Stimulated activated CD8-positive, alpha-beta memory T cell treated with anti-CD3 and anti-CD28 coated beads, Interleukin-15, amount 100 ng/mL, for 48 hours (primary cell): ENCODE results near the gene ZSCAN4.

Source experiments
- DNase-seq, 2 donors: peaks; one replicate each; pipeline ENCODE4 v3.0.0-alpha.2; 2020; ENCODE audit warnings: low read depth in 2 of 2

The ZSCAN4 gene, protein sequence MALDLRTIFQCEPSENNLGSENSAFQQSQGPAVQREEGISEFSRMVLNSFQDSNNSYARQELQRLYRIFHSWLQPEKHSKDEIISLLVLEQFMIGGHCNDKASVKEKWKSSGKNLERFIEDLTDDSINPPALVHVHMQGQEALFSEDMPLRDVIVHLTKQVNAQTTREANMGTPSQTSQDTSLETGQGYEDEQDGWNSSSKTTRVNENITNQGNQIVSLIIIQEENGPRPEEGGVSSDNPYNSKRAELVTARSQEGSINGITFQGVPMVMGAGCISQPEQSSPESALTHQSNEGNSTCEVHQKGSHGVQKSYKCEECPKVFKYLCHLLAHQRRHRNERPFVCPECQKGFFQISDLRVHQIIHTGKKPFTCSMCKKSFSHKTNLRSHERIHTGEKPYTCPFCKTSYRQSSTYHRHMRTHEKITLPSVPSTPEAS

DNA sequence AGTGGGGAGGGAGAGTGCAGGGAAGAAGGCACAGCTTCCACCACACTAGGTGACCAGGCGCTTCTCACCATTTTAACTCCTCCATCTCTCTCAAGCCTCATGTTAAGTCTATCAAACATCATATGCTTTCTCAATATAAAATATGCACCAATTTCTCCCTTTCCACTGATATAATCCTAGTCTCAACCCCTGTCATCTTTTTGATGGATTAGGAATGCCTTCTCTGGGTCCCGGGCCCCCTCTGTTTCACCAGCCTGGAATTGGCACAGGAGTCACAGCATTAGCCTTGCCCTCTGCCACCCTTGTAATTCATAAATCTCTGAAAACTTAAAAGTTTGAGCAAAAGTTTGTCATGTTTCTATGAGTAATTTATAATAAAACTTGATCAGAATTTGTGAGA is at the start of gene ZSCAN4:
ZSCAN4 (plus strand) TSS at position 301 of the 400 bp plus-strand sequence. CDS start 7,211 bp downstream, outside the sequence.
- DNase-seq, result no peak

DNA sequence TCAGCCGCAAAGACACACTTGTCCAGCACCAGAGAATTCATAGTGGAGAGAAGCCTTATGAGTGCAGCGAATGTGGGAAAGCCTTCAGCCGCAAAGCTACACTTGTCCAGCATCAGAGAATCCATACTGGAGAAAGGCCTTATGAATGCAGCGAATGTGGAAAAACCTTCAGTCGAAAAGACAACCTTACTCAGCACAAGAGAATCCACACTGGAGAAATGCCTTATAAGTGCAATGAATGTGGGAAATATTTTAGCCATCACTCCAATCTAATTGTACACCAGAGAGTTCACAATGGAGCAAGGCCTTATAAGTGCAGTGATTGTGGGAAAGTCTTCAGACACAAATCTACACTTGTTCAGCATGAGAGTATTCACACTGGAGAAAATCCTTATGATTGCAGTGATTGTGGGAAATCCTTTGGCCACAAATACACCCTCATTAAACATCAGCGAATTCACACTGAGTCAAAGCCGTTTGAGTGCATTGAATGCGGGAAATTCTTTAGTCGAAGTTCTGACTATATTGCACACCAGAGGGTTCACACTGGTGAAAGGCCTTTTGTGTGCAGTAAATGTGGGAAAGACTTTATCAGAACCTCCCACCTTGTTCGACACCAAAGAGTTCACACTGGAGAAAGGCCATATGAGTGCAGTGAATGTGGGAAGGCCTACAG is 47.9 kb upstream of the ZSCAN4 start:
- no peak for DNase-seq

DNA sequence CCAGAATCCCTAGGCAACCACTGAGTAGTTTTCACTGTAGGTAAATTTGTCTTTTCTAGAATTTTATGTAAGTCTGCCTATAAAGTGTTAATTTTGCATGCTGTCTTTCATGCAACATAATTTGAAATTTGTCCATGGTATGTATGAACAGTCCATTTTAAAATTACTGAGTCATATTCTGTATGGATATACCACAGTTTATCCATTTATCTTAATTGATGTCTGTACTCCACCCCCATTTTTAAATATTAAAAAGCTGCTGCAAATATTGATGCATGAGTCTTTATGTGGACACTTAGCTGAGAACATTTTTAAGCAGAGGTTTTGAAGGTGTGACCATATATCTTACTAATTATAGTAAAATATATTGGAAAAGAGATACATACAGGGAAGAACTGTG is 45.6 kb upstream of the ZSCAN4 start:
- no peak for DNase-seq

DNA sequence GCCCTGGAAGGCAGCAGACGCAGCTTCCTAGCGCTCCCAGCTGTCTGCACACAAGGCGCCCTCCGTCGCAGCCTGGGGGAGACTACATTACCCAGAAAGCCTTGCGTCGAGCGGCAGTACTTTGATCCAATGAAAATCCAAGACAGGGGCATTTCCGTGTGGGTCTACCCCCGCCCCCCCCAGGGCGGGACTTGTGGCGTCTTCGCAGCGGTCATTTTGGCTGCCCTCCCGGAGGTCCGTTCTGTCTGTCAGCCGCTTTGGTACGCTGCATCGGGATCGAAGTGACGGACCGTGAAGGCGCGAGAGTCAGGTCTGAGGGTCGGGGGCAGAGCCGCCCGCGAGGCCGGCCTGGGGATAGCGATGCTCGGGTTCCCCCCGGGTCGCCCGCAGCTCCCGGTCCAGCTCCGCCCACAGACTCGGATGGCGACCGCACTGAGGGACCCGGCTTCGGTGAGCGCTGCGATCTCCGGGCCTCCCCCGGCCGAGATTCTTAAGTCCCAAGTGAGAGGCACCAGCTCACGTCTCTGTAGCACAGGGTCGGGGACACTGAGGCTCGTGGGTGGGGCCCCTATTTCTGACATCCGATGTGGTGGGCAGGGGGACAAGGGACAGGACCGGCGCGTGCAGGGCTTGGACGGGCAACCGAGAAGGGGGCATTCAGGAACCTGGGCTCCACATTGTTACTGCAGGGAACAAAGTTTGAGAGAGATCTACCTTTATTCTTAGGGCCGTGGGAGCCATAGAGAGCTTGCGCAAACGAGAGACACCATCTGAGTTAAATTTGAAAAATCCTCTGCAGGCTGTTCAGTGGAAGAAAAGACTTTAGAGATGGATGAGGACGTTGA is 35.5 kb upstream of the ZSCAN4 start, which contains the start of gene ZNF211:
ZNF211 (plus strand) TSS at position 182 of the 845 bp plus-strand sequence; CDS start at position 361, 179 bp downstream.
- peak; percentile 78 to 81 for DNase-seq

DNA sequence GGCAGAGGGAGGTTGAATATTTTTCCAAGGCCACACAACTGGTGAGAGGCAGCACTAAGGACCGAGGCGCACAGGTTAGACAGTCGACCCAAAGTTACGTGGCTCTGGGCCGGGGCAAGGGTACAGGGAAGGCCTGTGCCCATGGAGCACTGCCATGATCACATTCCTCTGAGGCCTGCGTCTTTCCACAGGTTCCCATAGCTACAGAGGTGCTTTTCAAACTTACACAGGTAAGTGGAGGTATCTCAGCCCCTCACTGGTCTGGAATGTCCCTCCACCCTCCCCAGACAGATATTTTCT is 35.0 kb upstream of the ZSCAN4 start:
- no peak for DNase-seq

DNA sequence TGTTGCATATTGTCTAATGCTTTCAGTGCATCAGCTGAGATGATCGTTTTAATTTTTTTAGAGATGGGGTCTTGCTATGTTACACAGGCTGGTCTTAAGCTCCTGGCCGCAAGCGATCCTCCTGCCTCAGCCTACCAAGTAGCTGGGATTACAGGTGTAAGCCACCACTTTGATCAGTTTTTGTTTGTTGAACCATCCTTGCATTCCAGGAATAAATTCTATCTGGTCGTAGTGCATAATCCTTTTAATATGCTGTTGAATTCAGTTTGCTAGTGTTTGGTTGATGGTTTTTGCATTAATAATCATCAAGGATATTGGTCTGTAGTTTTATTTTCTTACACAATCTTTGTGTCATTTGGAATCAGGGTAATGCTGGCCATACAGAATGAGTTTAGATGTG is 31.4 kb upstream of the ZSCAN4 start:
- no peak for DNase-seq

DNA sequence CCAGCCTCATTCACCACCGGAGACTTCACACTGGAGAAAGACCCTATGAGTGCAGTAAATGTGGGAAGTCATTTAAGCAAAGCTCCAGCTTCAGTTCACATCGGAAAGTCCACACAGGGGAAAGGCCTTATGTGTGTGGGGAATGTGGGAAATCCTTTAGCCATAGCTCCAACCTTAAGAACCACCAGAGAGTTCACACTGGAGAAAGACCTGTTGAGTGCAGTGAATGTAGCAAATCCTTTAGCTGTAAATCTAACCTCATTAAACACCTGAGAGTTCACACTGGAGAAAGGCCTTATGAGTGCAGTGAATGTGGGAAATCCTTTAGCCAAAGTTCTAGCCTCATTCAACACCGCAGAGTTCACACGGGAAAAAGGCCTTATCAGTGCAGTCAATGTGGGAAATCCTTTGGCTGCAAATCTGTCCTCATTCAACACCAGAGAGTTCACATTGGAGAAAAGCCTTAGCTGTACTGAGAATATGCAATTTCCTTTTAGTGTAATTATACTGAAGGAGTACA is 27.0 kb upstream of the ZSCAN4 start:
- DNase-seq, result no peak

DNA sequence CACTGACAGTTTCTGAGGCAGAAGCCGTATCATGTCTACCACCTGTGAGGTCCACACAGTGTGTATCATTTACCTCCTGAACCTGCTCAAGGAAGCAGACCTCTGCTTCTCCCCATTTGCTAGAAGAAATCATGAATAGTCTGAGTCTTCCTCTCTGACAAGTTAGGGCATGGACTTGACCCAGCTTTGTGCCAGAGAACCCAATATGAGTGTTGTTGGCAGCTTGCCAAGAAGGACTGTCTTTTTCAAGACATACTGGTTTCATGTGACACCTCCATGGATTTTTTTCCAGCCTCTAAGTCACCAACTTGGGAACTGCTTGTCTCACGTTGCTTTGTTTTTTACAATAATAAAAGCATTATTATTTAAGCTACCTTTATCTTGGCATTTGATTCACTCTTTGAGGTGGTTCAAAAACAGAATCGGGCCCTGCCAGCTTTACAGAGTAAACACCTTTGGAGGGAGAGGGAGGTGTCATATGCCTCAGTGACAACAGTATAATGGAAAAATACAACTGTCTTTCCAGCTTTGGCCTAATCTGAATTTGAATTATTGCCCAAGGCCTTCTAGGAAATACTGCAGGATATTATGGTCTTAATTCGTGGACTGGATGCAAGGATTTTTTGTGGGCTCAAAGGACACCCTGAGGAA is 26.2 kb upstream of the ZSCAN4 start:
- DNase-seq, result no peak

DNA sequence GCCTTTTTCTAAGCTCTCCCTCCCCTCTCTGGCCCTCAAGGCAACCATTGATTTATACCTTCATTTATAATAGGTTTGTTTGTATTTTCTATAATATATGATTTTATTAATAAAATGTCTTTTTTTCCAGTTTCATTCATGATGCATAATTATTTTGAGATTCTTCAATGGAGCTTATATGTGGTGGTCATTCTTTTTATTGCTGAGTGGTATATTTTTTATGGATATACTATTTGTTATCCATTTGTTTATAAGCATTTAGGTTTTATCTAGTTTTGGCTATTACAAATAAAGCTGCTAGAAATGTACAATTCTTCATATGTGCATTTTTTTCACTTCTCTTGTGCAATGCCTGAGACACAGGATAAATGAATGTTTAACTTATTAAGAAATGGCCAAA is 25.0 kb upstream of the ZSCAN4 start:
- DNase-seq, result no peak

DNA sequence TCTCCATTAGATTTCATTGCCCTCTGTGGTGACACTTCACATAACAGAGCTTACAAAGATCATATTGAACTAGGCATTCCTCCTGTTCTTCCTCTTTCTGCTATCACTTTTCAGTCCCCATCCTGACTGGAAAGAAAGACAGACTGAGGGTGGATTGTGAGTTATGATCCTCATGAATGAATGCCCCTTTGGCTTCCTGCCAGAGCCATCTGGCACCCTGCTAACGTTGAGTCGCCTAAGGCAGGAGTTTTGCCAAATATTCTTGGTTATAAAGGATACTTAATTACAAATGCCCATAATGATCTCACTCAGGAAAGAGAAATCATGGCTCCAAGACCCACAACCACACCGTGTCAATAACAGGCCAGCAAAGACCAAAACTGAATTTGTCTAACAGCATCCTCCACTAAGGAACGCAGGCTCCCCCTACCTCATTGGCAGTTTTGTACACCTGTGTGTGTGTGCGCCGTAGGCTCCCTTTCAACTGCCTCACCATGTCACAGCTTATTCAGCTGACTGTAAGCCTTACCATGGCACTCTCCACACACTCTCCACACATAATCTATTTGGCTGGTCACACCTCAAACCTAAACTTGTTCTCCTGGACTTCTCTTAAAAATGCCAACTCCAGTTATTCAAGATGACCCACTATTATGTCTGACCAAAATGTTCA is 20.3 kb upstream of the ZSCAN4 start:
- DNase-seq, result no peak

DNA sequence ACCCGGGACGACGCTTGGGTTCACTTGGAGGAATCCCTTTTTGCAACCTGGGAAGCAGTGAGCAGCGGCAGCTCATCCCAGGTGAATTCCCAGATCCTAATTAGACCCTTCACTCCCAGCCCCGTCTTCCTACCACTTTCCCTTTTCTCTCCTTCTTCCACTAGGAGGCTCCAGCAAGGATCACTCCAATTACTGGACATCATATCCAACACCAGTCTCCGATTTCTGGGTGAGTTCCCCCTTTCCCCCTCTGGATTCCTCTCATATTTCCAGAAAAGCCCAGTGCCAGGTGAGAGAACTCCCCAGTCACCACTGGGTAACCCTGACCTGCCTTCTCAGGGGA is 17.1 kb upstream of the ZSCAN4 start:
- no peak for DNase-seq

DNA sequence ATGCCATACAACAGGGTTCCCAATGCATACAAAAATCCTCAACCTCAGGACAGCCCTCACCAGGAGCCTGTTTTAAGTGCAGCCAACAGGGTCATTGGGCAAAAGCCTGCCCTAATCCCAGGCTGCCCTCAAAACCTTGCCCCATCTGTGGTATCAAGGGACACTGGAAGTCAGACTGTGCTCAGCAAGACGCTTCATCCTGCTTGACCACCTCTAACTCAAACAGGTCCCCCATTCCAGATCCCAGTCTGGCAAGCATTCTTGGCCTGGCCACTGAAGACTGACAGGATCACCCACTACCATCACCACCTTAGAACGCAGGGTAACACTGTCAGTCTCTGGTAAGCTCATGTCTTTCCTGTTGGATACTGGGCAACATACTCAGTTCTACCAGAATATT is 15.0 kb upstream of the ZSCAN4 start:
- DNase-seq, result no peak

DNA sequence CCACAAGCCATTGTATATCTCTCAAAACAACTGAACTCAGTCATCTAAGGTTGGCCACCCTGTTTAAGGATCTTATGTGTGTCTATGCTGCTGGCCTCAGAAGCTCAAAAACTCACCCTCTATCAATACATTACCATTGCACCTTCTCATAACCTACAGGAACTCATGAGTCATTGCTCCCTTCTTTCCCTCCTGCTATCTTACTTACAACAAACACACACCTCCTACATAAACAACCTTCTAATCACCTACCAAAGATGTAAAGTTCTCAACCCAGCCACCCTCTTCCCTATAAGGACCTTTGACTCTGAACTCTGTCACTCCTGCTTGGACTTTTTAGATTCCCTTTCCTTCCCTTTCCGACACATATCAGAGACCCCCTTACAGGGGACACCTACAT is 13.3 kb upstream of the ZSCAN4 start:
- no peak for DNase-seq

DNA sequence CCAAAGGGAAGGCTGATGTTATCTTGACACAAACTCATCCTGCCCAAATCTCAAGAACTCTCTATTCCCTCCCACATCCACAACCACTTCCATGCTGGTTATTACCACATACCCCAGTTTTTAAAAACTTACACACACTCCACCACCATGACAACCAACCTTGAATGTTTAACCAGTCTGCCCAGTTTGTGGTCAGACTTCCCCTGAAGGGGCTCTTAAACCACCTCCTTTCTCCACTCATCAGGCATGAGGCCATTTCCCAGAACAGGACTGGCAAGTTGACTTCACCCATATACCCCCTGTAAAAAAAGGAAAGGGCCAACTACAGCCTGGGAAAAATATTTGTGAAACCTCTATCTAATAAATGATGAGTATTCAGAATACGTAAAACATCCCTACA is 12.4 kb upstream of the ZSCAN4 start:
- DNase-seq, result no peak

DNA sequence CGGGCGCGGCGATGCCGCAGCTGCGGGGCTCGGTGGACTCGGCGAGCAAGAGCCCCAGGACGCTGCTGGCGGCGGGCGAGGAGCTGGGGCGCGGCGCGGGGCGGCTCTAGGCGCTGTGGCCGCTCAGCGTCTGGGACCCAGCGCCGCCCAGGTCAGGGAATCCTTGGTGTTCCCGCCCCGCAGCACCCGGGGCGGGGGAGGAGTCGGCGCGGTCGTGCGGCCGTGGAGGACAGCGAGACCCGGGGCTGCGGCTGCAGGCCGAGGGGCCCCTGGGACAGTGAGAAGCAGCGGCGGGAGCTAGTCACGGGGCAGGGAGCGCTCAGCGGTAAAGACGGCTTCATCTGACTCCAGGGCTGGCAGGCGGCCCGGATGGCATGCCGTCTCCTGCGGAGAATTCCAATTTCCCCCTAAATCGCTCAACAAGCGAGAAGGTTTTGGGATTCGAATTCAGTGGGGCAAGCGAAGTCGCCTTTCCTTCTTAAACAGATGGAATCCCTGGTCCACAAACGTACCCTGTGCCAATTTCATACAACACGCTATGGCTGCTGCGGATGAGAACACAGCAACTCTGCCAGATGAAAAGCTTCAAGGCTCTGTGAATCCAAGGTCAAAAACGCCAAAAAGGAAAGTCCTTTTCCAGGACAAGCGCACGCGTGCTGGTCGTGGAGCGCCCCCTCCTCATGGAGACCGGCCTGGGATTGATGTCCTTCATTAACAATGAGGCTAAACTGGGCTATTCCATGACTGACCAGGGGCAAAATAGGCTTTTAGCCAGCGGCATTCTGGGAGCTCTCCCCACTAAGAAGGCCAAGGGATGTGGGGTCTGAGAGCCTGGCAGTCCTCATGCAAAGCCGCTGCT is 4.2 kb upstream of the ZSCAN4 start:
- no peak for DNase-seq

DNA sequence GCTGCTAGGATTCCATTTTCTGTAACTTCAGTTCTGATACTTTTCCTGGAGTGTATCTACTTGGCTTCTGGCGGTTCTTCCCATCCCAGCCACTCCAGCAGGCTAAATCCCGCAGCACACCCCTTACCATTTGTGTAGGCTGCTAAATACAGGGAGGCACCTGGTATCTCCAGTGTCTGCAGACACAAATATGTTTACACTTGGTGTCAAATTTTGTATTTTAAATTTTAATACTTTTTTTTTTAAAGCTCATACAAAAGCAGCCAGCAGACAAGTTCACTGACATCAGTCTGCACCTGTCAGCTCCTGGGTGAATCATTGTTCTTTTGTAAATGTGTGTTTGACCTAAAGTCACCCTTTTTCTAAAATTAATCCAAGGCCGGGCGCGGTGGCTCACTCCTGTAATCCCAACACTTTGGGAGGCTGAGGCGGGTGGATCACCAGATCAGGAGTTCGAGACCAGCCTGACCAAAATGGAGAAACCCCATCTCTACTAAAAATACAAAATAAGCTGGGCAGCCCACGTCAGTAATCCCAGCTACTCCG is 3.4 kb upstream of the ZSCAN4 start:
- no peak for DNase-seq

DNA sequence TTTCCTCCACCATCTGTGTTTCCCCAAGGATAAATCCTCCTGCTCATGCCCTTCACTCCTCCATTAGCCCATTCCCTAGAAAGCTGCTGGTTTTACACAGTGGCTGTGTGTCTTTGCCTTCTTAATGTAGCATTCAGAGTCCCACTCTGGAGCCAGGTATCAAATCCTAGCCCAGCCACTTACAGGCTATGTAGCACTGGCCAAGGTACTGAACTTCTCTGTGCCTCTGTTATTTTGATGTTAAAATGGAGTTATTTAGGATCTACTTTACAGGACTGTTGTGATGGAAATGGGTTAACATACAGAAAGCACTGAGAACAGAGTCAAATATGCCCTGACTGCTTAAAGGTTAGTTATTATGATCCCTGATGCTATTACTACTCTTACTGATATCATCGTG is 1.5 kb upstream of the ZSCAN4 start:
- DNase-seq, result no peak

DNA sequence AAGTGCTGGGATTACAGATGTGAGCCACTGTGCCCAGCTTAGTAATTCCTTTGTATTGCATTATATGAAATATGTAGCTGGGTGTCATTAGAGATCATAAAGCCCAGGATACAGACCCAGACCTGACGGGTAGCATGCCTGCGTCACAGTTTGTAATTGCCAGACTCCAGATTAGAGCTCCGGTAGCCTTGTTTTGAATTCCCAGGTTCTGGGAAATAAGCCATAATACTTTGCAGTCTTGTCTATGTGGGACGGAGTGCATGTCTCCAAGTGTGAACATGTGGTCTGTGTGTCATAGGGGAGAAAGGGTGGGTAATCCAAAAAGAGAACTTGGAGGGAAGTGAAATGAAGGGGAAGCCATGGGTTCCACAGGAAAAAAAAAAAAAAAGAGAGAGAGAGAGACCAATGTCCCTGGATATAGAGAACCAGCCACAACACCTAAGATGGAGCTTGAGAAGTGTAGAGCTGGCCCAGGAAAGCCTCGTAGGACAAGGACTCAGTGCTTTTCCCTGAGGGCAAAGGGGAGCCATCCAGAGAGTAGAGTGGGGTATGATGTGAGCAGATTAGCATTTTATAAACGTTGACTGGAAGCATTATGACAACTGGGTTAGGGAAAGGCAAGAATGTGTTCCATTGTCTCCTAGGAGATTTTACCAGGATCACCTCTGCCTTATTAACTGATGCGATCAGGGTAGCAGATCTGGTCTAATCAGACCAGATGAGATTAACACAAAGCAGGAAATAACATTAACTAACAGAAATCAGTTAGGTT is 2.6 kb downstream of the ZSCAN4 start:
- no peak for DNase-seq

DNA sequence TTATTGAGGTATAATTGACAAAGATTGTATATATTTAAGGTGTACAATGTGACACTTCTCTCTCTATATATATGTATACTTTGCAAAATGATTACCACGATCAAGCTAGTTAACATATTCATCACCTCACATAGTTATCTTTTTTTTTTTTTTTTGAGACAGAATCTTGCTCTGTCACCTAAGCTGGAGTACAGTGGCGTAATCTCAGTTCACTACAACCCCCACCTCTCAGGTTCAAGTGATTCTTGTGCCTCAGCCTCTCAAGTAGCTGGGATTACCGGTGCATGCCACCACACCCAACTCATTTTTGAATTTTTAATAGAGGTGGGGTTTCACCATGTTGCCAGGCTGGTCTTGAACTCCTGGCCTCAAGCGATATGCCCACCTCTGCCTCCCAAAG is 3.7 kb downstream of the ZSCAN4 start:
- no peak for DNase-seq
